GM21390 (cell line): ENCODE measurements around the gene FIZ1.
A peak's percentile ranks its signal among the peaks of the same experiment; 100 is the strongest.

ENCODE experiments used
- ATAC-seq: cut with Tn5 transposase; IDR thresholded peaks from one replicate; pipeline ENCODE4 v1.9.1; 2021; ENCODE audit not compliant: unreplicated experiment

The FIZ1 gene

DNA sequence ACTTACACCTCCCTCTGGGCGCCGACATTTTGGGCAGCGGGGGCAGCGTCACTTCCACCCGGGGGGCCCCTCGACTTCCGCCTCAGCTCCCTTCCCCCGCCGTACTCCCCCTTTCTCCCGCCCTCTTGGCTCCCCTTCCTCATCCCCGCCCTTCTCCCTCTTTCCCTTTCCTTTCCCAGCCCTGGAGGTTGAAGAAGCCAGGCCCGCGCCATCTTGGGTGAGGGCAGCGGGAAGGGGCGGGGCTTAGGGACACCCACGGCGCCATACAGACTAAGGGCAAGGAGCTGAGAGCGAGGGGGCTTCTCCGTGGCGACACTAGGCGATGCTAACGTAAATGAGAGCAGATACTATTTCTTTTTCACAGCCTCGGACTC lies at the start of gene FIZ1:
Gene FIZ1, minus strand, starts transcription at position 50 of the 374 bp plus-strand sequence. CDS start 1,652 bp downstream, outside the sequence.
- peak; percentile 54 for ATAC-seq

DNA sequence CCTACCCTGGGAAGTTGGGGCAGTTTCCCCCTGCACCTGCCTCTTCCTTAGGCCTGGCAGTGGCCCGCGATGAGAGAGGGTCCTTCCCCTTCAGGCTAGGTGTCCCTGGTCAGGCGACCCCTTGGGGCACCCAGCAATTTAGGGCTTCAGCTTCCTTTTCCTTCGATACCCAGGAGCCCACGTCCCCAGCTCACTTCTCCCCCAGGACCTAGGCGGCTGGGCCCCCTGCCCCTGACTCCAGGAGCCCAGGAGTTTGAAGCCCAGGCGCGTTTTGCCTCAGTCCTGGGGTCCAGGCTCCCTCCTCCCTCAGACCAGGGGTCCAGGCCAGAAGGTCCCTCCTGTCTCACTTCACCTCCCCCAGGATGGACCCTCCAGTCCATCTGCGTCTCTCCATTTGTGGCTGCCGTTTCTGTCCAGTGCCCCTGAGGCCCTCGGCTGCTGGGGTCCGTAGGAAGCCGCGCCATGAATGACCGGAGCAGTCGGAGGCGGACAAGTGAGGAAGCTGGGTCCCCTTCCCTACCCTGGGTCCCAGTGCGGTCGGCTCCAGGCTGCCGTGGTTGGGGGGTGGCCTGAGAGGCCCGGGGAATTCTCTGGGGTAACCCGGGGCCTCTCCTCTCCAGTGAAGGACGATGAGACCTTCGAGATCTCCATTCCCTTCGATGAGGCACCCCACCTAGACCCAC lies 49.4 kb upstream of the FIZ1 start:
- ATAC-seq: no peak

DNA sequence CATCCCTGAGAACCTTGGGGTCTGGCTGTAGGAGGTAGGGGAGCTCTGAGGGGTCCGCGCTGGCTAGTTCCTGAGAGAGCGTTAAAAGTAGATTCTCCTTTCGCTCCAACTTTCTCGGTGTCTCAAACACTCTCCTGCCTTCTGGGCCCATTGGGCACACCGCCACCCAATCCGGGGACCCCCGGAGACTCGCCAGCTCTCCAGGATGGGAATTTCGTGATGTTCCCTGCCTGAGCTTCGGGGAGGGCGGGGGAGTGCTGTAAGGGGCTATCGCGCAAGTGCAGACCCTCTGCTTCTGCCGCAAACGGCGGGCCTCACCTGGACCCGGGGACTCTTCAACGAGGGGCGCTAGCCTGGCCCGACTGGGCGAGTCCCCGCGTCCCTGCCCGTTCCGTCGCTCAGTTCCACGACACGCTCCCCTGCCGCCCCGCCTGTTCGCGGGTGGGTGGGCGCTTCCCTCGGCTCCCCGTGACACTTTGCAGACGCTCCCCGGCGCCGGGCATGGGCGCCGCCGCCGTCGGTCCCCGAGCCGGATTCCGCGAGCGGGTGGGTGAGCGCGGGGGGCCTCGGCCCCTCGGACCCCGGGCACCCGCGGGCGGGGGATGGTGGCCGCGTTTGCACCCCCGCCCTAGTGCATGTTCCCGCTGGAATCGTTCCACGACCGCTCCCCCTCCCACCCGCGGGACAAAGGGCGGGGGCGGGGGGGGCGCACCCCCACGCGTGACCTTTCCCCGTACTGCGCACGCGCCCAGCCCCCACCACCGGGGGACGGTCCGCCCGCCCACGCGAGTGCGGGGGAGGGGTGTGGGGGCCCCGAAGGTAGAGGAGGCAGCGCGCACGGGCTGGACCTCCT lies 48.6 kb upstream of the FIZ1 start, which contains the start of gene CCDC106:
Gene CCDC106, plus strand, starts transcription at position 481 of the 853 bp plus-strand sequence. CDS start 835 bp downstream, outside the sequence.
- no peak for ATAC-seq

- no peak for ATAC-seq
Observed at GRCh38 chr19:55646889-55647731, 47.8 kb upstream of the FIZ1 start.

- no peak for ATAC-seq
Observed at GRCh38 chr19:55645512-55645881, 46.2 kb upstream of the FIZ1 start.

- no peak for ATAC-seq
Observed at GRCh38 chr19:55644842-55645511, 45.7 kb upstream of the FIZ1 start.

- no peak for ATAC-seq
Observed at GRCh38 chr19:55644191-55644833, 45.0 kb upstream of the FIZ1 start.

- ATAC-seq: no peak
Observed at GRCh38 chr19:55643887-55644176, 44.5 kb upstream of the FIZ1 start.

DNA sequence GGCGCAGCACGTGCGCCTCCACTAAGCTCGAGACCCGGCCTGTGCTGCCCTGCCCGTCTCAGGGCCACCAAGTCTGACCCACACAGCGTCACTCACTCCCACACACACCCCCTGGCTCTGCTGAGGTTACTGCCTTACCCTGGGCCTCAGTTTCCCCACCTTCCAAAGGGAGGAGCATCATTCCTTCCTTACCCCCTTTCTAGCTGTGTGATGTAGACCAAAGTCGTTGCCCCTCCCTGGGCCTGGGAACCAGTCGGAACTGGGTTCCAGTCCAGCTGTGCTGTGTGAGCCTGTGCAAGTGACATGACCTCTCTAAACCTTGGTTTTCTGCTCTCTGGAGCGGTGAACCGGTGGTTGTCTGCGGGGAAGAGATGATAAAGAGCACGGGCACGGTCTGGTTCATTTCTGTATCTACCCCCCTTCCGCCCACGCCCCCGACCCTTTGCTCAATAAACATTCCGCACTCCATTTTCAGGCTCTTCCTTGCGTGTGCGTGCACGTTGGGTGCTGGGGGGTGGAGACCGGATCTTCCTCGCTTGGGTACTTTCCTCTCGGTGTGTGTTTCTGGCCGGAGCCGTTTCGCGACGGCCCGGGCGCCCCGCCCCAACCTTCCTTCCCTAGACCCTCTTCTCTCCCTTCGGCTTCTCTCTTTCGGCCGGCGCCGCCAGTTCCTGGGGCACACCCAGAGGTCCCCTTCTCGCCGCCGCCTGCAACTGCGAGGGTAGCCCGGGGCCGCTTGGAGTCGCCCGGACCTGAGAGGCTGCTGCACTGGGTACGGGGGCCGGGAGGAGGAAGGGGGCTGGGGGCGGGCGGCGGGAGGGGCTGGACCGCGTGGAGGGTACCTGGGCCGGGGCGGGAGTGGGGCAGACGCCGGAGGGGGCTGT lies 43.9 kb upstream of the FIZ1 start, which contains the start of gene ZNF581:
Gene ZNF581, plus strand, starts transcription at position 647 of the 884 bp plus-strand sequence. CDS start 923 bp downstream, outside the sequence.
- ATAC-seq: peak; percentile 31

- no peak for ATAC-seq
Observed at GRCh38 chr19:55642153-55643002, 43.1 kb upstream of the FIZ1 start.

DNA sequence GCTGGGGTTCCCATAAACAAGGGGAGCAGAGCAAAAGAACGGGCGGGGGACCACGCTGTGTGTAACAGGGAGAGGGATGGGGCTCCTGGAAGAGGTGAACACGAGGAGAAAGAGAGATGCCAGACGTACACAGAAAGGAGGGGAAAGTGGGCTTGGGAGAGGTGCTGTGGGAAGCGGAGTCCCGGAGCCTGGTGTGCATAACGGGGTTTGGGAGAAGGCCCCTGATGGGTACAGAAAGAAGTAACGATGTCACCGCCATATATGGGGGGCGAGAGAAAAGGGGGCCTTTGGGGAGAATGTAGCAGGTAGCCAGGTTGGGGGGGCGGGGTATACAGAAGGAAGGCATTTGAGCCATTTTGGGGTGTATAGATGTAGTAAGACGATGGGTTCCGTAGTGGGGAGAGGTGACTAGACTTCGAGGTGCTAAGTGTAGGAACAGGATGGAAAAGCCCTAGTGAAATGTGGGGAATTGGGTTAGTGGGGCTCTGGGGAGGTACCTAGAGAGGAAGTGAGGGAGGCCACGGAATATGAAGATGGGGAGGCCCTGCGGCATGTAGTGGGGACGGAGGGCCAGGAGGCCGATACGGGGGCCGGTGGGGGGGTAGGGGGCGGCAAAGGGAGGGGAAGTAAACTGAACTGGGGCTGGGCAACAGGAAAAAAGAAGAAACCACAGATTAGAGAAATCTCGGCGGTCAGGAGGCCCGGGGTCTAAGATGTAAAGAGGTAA lies 42.3 kb upstream of the FIZ1 start:
- no peak for ATAC-seq

DNA sequence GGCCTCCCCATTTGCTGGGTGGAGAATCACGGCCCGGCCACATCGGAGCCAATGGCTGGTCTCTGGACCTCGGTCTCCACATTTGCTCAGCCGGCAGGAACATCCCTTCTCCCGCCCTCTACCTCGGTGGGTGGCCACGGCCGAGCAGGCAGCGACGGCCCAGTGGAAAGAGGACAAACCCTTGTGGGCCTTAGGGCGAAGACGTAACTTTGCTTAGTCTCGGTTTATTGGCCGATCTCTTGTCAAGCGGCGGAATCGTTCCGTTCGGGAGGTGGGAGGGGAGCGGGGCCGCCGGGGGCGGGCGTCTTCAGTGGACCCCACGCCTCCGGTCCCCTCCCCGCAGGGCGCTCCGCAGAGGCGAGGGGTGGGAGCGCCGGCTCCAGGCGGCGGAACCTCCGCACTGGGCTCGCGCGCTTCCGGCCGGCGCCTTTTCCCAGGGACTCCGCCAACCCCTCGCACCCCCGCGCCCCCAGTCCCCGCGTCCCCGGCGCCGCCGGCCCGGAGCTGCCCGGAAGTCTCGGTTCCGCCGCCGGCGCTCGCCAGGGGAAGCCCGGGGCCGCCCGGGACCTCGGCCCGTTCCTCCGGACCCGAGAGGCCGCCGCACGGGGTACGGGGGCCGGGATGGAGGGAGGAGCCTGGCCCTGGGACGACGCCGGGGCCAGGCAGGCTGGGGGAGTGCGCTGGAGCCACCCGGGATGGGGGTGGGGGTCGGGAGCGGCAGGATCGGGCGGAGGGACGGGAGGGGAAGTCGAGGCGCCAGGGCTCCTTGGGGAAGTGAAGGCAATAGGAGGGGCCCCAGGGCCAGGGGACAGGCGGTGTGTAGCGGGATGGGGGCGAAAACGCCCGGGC lies 41.5 kb upstream of the FIZ1 start, which contains the start of gene ZNF580:
Gene ZNF580, plus strand, starts transcription at position 426 of the 849 bp plus-strand sequence. CDS start 1,507 bp downstream, outside the sequence.
- ATAC-seq: no peak

- no peak for ATAC-seq
Observed at GRCh38 chr19:55640043-55640576, 40.8 kb upstream of the FIZ1 start.

- ATAC-seq: no peak
Observed at GRCh38 chr19:55638864-55639359, 39.6 kb upstream of the FIZ1 start.

DNA sequence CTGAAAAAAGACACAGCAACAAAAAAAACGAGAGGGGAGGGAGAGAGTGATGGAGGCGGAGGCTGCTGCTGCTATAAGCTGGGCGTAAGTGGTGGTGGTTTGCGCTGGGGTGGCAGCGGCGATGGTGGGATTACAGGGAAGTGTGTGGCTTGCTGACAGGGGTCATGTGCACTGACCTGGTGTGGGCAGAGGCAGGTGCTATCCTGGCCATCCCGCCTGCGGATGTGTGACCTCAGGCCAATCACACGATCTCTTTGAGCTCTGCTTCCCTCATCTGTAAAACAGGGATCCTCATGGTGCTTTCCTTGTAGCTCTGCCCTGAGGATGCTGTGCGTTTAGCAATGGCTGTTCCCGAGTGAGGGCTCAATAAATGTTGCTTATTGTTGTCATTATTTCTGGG lies 38.2 kb upstream of the FIZ1 start:
- no peak for ATAC-seq

DNA sequence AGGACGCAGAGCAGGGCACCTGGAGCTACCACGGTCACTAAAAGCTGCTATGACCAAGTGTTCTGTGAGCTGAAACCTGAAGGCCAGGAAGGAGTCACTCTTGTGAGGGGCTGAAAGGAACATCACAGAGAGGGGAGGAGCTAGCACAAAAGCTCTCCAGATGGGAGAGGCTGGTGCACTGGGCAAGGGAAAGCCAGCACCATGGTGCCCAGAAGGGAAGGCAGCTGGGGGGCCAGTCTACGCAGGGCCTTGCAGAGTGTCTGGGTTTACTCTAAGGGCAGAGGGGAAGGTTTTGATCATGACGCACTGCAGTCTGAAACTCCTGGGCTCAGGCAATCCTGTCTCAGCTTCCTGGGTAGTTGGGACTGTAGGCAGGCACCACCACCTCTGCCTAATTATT lies 37.4 kb upstream of the FIZ1 start:
- no peak for ATAC-seq
